Pons (tissue), 1 donor: ENCODE measurements around the gene PRPF18.
"Not testable (repeated sequence)": the region's sequence is repeated elsewhere in the genome, so short reads cannot be mapped to it uniquely, and the experiment has no call there.

ENCODE experiments used
- DNase-seq: peaks from one replicate; pipeline ENCODE4 v3.0.0-alpha.2; 2016; ENCODE audit warnings: low spot score

Gene PRPF18

GRCh38 chr10:13586676-13587355 lies at the start of gene PRPF18:
TSS of gene PRPF18 (plus strand) at chr10:13586965. CDS start at chr10:13587087, 122 bp downstream.
- peak; percentile 93 for DNase-seq

- not testable (repeated sequence) for DNase-seq
These were observed 48.8 kb upstream of the PRPF18 start for GRCh38 chr10:13537985-13538384.

- no peak for DNase-seq
These were observed 44.2 kb upstream of the PRPF18 start for GRCh38 chr10:13542533-13542932.

- DNase-seq = no peak
These were observed 36.0 kb upstream of the PRPF18 start for GRCh38 chr10:13550802-13551201.

- DNase-seq = peak; percentile 9
These were observed 30.8 kb upstream of the PRPF18 start for GRCh38 chr10:13555884-13556510.

GRCh38 chr10:13559124-13559700 lies 27.6 kb upstream of the PRPF18 start:
- DNase-seq = no peak

- no peak for DNase-seq
These were observed 26.2 kb upstream of the PRPF18 start for GRCh38 chr10:13560597-13560996.

GRCh38 chr10:13563481-13564445 lies 23.0 kb upstream of the PRPF18 start:
- DNase-seq = no peak

- DNase-seq = no peak
These were observed 22.2 kb upstream of the PRPF18 start for GRCh38 chr10:13564576-13564975.

GRCh38 chr10:13567030-13567429 lies 19.7 kb upstream of the PRPF18 start:
- DNase-seq = no peak

- no peak for DNase-seq
These were observed 15.2 kb upstream of the PRPF18 start for GRCh38 chr10:13571541-13571940.

GRCh38 chr10:13573960-13574359 lies 12.8 kb upstream of the PRPF18 start:
- DNase-seq = no peak

- DNase-seq = no peak
These were observed 1.5 kb upstream of the PRPF18 start for GRCh38 chr10:13585195-13585751.

GRCh38 chr10:13585943-13586342 lies 822 bp upstream of the PRPF18 start:
- DNase-seq = no peak

- DNase-seq = no peak
These were observed 626 bp downstream of the PRPF18 start for GRCh38 chr10:13587391-13587790.

- DNase-seq = no peak
These were observed 2.6 kb downstream of the PRPF18 start for GRCh38 chr10:13589316-13589715.

GRCh38 chr10:13590886-13591285 lies 4.1 kb downstream of the PRPF18 start:
- no peak for DNase-seq

- DNase-seq = no peak
These were observed 5.5 kb downstream of the PRPF18 start for GRCh38 chr10:13592306-13592705.

- no peak for DNase-seq
These were observed 6.8 kb downstream of the PRPF18 start for GRCh38 chr10:13593535-13593934.

GRCh38 chr10:13594641-13595040 lies 7.9 kb downstream of the PRPF18 start:
- no peak for DNase-seq

GRCh38 chr10:13597909-13598308 lies 11.1 kb downstream of the PRPF18 start:
- no peak for DNase-seq
